T1000 (cell line): Measurements from ENCODE around the gene GALNT1.

Experiments
- DNase-seq: peaks from one replicate; lab custom pipeline; 2025; ENCODE audit warnings: mixed read lengths; lab: John Stamatoyannopoulos, UW

GALNT1 gene

DNA sequence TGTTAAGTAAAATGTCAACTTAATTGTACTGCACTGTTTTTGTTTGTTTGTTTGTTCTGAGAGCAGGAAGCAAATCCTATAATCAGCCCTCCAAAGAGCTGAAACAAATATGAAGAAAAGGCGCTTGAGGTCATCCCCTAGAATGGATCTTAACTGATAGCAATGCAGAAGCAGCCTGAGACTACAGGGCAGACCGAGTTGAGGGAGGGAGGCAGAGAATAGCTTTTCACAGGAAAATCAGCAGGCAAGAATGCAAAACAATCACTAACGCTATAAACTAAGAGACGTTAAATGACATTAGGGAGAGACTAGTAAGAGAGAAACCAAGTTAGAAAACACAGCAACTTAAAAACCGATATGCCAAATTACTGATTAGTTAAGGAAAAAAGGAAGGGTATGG, 37.2 kb downstream of the GALNT1 start:
- DNase-seq, result no peak

GRCh38 chr18:35619464-35619863, 37.9 kb downstream of the GALNT1 start:
- no peak for DNase-seq

DNA sequence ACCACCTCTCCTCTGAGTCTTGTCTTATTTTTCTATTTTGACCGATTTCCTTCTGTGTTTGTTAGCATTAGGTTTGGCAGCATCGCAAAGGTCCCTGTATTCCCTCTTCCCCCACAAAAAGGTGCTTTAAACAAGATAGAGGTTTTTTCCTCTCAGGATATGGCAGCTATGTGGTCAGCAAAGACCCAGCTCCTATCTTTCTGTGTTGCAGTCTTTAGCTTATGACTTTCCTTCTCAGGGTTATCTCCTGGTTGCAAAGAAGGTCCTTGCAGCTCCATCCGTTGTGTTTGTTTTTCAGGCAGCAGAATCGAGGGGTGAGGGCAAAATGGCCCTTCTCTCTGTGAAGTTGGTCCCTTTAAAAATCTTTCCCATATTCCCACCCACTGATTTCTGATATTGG, 38.4 kb downstream of the GALNT1 start:
- DNase-seq, result no peak

GRCh38 chr18:35620765-35621164, 39.2 kb downstream of the GALNT1 start:
- DNase-seq, result no peak

DNA sequence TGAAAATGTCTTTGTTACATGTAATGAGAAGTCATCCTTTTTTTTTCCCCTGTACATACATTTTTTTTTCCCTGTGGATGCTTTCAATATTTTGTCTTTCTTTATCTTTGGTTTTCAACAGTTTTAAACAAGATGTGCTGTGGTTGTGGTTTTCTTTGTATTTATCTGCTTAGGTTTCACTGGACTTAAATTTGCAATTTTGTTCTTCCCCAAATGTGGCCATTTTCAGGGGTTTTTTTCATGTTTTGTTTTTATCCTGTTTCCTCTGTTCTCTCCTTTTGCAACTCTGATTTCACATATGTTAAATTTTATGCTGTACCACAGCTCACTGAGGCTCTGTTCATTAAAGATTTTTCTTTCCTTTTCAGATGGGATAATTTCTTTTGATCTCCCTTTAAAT, 41.7 kb downstream of the GALNT1 start:
- DNase-seq, result no peak

DNA sequence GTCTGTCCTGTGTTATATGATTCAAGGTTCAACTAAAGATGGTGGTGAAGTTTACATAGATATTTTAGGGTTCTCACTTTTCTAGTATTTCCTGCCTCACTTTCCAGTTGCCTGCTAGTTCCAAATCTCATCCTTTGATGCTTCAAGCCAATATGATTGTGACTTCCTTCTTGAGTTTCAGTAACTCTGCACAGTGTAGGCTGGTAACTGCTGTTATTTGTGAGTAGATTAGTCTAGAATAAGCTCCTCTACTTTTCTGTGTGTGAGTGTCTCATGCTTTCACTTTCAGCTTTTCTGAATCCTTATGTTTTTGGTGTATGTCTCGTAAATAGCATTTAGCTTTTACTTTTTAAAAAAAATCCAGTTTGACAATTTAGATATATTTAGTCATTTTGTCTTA, 42.6 kb downstream of the GALNT1 start:
- DNase-seq, result no peak

DNA sequence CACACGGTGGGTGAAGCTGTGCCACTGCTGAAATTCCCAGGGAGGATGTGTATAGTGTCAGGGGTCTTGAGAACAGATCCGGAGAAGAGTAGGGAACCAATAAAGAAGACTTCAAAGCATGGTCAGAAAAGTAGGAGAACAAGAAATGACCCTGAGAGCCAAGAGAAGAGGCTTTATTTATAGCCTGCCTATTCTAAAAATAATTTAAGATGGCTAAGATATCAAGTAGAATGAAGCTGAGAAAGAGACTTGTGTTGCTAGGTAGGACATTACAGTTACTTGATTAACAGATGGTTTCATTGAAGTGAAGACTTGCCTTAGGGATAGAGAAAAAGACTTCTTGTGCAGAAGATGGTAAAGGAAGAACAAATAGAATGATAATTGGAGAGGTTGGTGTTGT, 43.7 kb downstream of the GALNT1 start:
- no peak for DNase-seq

GRCh38 chr18:35633761-35634160, 52.2 kb downstream of the GALNT1 start:
- DNase-seq, result no peak

DNA sequence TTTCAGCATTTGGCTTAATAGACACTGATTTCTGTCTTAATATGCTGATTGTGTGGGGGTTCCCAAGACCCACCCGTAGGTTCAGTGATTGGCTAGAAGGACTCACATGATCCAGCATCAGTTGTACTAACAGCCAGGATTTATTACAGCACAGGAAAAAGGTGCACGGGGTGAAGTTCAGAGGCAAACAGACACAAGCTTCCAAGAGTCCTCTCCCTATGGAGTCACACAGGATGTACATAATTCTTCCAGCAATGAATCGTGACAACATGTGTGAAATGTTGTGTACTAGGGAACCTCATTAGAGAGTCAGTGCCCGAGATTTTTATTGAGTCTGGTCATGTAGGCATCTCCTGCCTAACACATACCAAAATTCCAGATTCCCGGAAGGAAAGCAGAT, 52.8 kb downstream of the GALNT1 start:
- DNase-seq, result no peak

DNA sequence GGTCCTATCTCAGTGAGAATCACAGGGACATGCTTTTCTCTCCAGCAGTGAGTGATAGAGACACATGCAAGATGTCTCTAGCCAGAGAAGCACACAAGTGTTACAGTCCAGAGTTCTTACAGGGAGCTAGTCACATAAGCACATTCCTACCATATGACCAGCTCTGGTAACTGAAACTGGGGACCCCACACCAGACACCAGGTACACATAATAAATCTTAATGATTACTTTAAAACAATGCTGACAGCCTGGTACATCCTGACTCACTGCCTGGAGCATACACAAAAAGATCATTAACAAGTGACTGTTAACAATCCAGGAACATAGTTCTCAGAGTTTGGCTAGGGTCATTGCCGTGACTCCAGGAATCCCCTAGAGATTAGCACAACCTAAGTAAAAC, 53.6 kb downstream of the GALNT1 start:
- DNase-seq, result no peak

- no peak for DNase-seq
Observed at GRCh38 chr18:35637227-35637626, 55.7 kb downstream of the GALNT1 start.

- DNase-seq, result no peak
Observed at GRCh38 chr18:35639296-35639695, 57.8 kb downstream of the GALNT1 start.

GRCh38 chr18:35641467-35641866, 59.9 kb downstream of the GALNT1 start:
- DNase-seq, result no peak

DNA sequence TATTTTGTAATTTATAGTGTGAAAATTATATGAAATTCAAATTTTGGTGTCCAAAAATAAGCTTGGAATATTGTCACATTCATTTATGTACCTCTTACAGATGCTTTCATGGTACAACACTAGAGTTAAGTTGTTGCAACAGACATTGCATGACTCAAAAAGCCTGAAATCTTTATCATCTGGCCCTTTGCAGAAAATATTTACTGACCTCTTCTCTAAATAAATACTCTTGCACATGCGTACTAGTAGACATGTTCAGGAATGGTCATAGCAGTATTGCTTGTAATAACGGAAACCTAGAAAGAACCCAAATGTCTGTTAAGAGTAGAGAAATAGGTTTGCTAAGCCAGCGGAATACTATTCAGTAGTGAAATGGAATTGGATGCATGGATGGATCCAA, 60.4 kb downstream of the GALNT1 start:
- no peak for DNase-seq

- DNase-seq, result no peak
Observed at GRCh38 chr18:35642802-35643201, 61.3 kb downstream of the GALNT1 start.

DNA sequence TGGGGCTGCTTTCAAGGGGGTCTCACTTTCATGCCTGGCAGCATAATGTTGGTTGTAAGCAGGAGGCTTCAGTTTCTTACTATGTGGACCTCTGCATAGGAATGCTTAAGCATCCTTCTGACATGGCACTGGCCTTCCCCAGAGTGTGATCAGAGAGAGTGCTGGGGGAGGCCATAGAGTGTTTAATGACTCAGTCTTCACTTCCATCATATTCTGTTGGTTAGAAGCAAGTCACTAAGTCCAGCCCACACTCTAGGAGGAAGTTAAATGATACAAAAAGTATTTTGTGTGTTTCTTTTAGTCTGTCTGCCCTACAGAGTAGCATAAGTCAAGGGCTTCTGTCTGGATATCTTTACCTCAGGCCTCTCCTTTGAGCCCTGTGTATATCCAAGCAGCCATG, 64.9 kb downstream of the GALNT1 start:
- no peak for DNase-seq

DNA sequence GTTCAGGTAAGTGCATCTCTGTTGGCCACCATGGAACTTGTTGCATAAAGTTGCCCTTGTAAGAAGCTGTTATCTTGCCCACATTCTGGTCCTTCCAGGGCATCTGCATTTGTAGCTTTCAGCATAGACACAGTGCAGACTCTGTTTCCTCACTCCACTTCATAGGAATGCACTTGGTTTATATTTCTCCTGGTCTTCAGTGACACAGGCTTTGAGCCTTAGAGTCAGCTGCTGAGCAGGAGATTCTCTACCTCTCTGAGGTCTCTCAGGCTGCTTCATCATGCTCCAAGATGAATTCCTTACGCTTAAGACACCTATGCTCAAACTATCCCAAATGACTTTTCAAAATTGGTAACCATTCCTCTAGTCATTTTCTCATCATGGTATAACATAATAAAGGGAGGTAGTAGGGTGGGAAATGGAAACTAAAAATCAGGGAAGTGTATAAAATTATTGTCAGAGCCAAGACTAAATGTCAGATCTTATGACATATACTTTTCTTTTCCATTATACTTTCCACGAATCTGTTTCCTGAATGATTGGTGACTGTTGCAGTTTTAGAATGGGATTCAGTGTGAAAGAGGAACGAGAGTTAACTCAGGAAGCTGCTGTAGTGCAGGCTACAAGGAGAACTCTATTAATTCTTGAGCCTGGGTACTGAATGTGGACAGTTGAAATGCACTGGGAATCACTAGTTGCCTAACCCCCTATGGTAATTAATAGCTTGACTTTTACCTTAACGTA, 72.0 kb downstream of the GALNT1 start:
- no peak for DNase-seq

DNA sequence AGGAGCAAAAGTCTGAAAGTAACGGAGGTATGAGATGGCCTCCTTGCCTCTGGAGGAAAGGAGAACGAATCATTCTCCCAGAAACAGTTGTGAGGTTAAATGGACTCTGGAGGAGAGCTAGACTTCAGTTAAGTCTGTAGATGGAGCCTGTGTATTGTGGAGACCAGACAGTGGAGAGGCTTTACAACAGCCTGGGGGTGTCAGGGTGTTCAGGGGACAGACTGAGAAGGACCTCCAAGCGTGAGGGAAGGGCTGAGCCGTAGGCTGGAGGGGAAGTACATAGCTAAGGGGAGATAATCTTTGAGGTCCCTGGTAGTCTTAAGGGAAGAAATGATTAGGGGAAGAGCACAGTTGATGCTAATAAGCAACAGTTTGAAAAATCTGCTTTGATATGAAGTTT, 76.6 kb downstream of the GALNT1 start:
- DNase-seq, result no peak

DNA sequence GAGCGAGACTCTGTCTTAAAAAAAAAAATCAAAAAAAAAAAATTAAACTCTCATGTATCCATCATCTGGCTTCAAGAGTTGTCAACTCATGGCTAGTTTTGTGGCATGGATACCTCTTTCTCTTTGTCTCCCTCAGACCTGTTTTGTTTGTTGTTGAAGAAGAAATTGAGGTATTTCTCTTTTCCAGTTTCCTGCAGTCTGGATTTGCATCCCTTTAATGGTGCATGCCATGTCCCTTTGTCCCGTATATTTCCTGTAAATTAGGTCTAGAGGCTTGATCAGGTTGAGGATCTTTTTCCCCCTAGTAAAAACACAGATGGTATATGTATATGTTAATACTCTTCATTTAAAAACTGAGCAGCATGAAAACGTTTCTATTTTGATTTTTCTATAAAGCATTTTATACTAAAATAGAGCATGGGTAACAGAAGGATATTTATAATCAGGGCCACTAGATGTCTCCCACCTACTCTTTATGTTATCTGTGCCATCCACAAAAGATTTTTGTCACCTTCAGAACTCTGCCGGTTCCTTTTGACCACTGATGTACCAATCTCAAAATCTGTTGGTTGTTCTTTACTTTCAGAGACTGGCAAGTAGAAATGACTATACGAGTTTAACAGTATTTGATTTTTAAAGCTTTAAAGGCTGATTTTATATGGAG, 80.1 kb downstream of the GALNT1 start:
- DNase-seq, result no peak

- no peak for DNase-seq
Observed at GRCh38 chr18:35662293-35663062, 80.9 kb downstream of the GALNT1 start.

- DNase-seq, result no peak
Observed at GRCh38 chr18:35671966-35672603, 90.5 kb downstream of the GALNT1 start.

DNA sequence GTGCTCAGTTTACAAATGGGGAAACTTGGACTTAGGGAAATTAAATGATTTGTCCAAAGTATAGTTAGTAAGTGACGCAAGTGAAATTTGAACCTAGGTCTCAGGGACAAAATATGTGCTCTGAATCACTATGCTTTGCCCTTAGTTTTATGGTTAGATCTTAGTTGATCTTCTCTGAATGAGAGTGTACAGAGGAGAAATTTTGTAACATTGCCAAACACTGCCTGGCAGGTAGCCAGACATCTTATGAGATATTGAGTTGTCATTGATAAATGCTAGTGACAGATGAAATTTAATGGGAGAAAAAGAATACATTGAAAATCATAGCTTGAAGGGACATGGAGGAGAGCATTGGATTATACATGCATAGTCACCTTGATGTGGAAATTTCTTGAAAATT, 91.4 kb downstream of the GALNT1 start:
- DNase-seq, result no peak

GRCh38 chr18:35673682-35674081, 92.1 kb downstream of the GALNT1 start:
- DNase-seq, result no peak
